ENCODE results near the gene GHRHR. TPM values are rescaled to one million over a fixed set of nuclear protein-coding genes. Genes with fewer than 3 reads are reported as not detected.

Gene GHRHR
- total RNA-seq, 2 donors from 2014 or later: not detected

GRCh38 chr7:30994206-30995100, 30.7 kb downstream of the GHRHR start:
- intact Hi-C loops (cut with DNase I): no loop called here
- DNase-seq (no peak), ATAC-seq (no peak)

DNA sequence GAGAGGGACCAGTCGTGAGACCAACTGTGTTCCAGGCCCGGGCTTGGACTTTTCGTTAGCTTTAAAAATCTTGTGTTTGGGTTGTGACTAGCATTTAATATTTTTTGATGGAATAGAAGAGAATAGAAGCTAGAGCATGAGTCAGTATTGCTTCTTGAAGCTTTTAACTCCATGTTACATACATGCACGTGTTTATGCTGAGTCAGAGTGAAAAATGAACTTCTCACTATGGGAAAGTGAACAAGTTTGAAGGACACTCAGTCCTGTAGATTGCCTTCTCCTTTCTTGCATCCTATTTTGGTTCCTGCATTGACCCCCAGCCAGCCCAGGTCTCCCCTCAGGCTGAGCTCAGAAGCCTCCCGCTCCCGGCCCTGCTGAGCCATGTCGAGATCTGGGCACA, 31.8 kb downstream of the GHRHR start:
- no peak for ATAC-seq
- DNase-seq: no peak
- intact Hi-C loops (cut with DNase I): no loop called here

GRCh38 chr7:30996256-30996655, 32.5 kb downstream of the GHRHR start:
- intact Hi-C loops (cut with DNase I): no loop called here
- peak; percentile 43 to 77 for ATAC-seq

DNA sequence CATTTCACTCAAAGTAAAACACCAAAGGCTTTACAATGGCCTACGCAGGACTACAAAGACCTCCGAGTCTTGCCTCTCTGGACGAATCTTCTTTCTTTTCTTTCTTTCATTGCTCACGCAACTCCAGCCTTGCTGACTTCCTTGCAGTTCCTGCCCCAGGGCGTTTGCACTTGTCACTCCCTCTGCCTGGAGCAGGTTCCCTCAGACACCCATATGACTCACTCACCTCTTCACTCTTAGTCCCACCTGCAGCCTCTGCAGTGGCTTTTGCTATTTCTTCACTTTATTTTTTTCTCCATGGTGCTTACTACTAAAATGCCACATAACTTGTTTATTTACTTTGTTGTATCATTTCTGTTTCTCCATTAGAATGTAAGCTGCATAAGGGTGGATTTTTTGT, 33.1 kb downstream of the GHRHR start:
- intact Hi-C loops (cut with DNase I): no loop called here
- DNase-seq (no peak), ATAC-seq (no peak)

More at GRCh38 chr7:30996256-30996655, 32.5 kb downstream of the GHRHR start:
- DNase-seq: no peak

DNA sequence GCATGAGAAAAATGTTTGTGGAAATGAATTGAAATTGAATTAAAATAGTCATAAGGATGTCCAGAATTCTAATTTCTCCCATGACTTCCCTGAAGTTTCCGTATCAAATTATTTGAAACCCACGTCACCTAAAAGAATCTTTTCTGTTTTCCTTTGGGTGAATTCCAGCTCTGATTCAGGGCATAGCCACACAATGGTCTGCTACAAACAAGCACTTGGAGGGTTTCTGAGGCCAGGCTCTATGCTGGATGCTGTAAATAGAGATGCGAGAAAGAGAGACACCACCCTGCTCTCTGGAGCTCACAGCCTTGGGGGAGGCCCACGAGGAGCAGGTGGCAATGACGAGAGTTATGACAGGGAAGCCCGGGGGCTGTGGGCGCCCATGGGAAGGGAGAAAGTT, 33.6 kb downstream of the GHRHR start:
- intact Hi-C loops (cut with DNase I): no loop called here
- ATAC-seq (no peak), DNase-seq (no peak)

GRCh38 chr7:30998180-30998579, 34.4 kb downstream of the GHRHR start:
- intact Hi-C loops (cut with DNase I): no loop called here
- ATAC-seq (peak; percentile 27 to 28), DNase-seq (no peak)

DNA sequence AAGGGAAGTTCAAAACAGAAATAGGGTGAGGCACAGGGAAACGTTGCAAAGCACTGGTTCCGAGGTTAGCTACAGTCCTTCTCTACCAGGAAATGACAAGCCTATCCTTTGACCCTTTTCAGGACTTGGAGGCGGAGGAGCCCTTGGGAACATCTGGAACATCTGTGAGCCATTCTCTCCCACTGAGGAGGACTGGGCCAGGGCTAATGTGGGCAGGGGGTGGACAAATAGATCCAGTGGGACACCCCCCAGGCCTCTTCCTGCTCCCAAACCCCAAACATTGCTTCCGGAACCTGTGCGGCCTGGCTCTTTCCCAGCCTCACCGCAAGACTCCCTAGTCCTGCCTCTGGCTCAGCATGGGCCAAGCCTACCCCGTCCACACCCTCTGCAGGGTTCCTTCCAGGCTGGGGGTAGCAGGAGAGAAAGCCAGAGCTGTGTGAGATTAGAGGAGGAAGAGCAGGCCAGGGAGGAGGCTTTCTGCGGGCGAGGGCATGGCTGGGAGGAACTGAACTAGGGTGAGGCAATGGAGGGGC, 36.5 kb downstream of the GHRHR start:
- peak in 1 of 2 donors; percentile 48 for ATAC-seq

GRCh38 chr7:31000779-31001178, 37.0 kb downstream of the GHRHR start:
- ATAC-seq: no peak
- intact Hi-C loops (cut with DNase I): no loop called here
- no peak for DNase-seq

More for the DNA sequence above, 36.5 kb downstream of the GHRHR start:
- intact Hi-C loops (cut with DNase I): no loop called here
- no peak for DNase-seq

GRCh38 chr7:31002256-31002655, 38.5 kb downstream of the GHRHR start:
- DNase-seq: no peak
- intact Hi-C loops (cut with DNase I): no loop called here

GRCh38 chr7:31003097-31003496, 39.3 kb downstream of the GHRHR start:
- intact Hi-C loops (cut with DNase I): no loop called here
- ATAC-seq (no peak), DNase-seq (no peak)

More at GRCh38 chr7:31002256-31002655, 38.5 kb downstream of the GHRHR start:
- no peak for ATAC-seq

GRCh38 chr7:31003721-31004120, 40.0 kb downstream of the GHRHR start:
- no peak for DNase-seq
- intact Hi-C loops (cut with DNase I): no loop called here
- no peak for ATAC-seq

DNA sequence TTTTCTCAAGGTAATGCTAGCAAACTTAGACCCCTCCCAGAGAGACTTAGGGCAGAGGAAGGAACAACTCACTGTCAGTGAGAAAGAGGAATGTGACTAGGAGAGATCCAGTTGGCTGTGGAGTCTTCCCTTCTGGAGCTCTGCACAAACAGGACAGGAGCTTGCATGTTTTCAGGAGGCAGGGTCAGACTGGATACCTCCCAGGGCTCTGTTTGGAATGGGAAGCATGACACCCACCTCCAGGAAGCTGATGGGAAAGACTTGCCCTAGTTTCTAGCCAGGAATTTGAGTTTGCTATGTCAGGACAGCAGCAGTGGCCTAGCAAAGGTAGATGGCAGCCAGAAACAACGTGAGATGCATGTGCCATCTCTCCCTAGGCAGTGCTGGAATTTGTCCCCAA, 40.6 kb downstream of the GHRHR start:
- intact Hi-C loops (cut with DNase I): no loop called here
- ATAC-seq: no peak
- no peak for DNase-seq

DNA sequence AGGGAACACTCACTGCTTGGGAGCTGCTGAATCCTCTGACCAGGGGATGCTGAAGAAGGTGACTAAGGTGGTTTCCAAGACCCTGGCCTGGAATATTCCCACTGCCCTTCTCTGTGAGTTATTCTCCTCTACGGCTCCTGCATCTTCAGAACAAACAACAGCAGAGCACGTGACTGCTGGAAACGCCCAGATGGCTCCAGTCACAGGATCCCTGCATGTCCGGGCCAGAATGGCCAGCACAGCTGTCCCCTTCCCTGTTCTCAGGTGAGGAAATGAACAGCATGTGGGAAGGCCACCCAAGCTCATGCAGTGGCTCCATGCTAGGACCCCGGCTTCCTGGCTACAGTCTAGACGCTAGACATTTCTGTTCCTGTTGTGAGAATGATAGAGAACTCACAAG, 43.1 kb downstream of the GHRHR start:
- no peak for ATAC-seq
- intact Hi-C loops (cut with DNase I): no loop called here
- no peak for DNase-seq

DNA sequence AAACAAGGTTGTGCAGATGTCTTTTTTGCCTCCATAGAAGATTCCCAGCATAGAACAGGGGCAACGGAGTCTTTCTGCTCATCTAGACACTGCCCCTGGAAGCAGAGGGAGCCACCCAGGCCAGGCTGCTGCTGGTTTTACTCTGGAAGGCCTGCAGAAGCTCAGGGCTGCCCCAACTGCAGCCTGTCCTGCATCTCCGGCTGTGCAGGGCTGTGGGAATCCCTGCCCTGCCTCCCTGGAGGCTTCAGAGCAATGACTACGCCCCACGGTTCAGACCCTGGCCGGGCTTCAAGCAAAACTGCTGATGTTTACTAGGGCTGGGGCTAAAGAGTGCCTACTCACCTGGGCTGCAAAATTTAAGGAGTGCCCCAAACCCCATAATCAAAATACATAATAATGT, 43.9 kb downstream of the GHRHR start:
- intact Hi-C loops (cut with DNase I): no loop called here
- DNase-seq (no peak), ATAC-seq (no peak)

DNA sequence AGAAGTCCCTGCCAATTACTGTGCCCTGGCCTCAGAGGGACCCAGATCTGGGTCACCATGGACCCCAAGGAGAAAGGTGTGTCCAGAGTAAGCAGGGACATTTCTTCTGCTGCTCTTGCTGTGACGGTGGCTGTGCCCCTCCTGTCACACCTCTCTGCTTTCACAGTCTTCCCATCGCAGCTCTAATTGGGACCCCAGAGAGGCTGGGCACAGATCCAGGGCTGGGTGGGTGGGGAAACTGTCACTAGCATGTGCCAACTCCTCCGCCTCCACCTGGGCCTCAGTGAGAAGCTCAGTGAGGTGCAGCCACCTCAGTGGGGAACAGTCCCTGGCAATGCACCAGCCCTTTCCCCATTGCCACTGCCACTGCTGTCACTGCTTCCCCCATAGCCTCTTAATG, 51.1 kb downstream of the GHRHR start:
- DNase-seq (no peak), ATAC-seq (no peak)
- intact Hi-C loops (cut with DNase I): no loop called here

DNA sequence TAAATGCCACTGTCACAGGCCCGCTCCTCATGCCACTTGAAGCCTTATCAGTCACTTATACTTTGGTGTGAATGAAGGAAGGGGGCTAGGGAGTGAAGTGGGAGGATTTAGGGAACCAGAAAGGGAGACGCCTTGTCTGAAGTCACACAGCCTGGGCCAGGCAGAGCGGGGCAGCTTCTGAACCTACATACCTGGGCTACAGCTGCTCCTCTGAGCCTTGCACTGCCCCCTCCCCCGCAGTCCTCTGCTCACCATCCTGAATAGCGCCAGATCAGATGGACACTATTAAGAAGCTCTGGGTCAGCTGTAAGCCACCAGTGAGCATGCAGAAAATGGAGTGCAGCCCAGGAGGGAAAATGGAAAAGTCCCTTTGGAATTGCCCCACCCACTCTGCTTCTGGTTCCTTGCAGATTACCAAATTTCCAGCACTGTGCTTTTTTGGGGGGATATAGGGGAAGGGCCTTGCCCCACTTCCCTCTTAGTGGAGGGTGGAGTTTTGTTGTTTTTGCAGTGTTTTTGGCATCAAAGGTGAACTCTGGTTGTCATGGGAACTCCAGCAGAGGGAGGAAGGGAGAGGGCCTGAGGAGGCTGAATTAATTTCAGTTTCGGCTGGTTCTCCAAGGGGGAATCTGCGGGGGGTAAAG, 53.4 kb downstream of the GHRHR start:
- ATAC-seq: no peak

DNA sequence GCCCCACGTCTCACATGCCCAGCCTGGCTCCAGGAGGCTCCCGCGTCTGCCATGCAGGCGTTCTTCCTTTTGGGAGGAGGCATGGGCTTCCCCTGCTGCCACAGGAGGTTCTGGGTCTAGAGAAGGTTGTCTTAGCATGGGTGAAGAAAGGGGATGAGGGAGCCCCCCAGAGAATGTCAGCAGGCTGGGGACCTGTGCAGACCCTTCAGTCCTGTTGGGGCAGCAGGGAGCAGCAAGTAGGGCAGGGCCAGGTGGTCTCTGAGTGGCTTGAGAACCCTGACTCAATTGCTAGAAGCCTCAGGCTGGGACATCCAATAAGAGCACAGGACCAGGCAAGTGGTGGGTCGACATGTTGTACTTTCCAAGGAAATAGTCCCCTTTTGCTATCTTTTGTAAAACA, 54.0 kb downstream of the GHRHR start:
- no peak for DNase-seq
- intact Hi-C loops (cut with DNase I): no loop called here
- no peak for ATAC-seq

More for the DNA sequence above, 53.4 kb downstream of the GHRHR start:
- no peak for DNase-seq
- intact Hi-C loops (cut with DNase I): no loop called here

GRCh38 chr7:31019509-31019908, 55.8 kb downstream of the GHRHR start:
- no peak for DNase-seq
- intact Hi-C loops (cut with DNase I): no loop called here
- ATAC-seq: no peak

DNA sequence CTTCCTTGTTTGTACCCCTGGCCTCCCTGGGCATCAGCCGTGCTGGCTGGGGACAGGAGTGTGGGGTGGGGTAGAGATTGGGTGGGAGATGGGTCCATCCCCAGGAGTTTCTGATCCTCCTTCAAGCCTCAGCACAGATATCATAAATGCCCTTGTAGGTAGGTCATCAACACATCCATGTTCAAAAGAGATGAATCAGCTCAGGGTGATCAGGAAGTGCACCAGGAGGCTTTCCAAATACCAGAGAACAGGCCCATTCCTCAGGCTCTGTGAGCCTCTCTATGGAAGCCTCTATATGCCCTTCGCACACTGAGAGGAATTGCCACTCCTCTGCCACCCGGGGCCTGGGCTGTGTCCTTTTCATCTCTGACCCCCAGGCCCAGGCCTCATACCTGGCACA, 56.4 kb downstream of the GHRHR start:
- ATAC-seq: no peak
- DNase-seq: no peak
- intact Hi-C loops (cut with DNase I): no loop called here

DNA sequence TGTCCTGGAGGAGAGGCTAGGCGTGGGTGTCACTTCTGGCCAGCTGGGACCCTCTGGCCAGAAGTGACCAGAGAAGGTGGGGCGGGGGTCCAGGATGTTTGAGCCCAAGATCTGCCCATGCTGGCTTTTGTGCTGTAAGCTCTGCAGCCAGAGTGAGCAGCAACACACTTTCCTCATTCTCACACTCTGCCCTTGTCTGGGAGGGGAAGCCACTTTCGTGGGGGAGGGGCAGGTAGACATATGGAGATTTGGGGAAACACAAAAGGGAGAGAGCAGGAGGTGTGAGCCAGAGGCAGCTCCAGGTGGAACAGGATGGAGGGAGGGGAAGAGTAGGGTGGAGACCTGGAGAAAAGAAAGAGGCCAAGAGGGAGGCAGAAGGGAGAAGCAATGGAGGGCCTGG, 56.9 kb downstream of the GHRHR start:
- ATAC-seq: no peak
- no peak for DNase-seq
- intact Hi-C loops (cut with DNase I): no loop called here
